ENCODE results near the gene UACA. TPM values are rescaled to one million over a fixed set of nuclear protein-coding genes. Genes with fewer than 3 reads are reported as not detected.

Gene UACA
- polyA plus RNA-seq, 1 of the 3 experiments (the other 2 are of a cell fraction), result 35.9 TPM

DNA sequence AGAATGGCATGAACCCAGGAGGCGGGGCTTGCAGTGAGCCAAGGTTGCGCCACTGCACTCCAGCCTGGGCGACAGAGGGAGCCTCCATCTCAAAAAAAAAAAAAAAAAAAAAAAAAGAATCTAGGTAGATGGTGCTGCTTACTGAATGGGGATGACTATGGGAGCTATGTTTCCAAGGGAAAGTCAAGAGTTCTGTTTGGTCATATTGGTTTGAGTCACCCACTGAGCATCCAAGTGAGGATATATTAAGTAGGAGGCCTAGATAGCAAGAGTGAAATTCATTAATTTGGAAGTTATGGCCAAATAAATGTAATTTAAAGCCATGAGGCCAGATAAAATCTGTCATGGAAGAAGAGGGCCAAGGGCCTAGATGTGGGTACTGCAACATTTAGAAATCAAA is 9.0 kb upstream of the UACA start (continued):
- TF ChIP-seq, protein P1, sequence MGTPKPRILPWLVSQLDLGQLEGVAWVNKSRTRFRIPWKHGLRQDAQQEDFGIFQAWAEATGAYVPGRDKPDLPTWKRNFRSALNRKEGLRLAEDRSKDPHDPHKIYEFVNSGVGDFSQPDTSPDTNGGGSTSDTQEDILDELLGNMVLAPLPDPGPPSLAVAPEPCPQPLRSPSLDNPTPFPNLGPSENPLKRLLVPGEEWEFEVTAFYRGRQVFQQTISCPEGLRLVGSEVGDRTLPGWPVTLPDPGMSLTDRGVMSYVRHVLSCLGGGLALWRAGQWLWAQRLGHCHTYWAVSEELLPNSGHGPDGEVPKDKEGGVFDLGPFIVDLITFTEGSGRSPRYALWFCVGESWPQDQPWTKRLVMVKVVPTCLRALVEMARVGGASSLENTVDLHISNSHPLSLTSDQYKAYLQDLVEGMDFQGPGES (IDR thresholded peaks at IDR 0.05; ENCODE audit: low read depth, low read length), result no peak

DNA sequence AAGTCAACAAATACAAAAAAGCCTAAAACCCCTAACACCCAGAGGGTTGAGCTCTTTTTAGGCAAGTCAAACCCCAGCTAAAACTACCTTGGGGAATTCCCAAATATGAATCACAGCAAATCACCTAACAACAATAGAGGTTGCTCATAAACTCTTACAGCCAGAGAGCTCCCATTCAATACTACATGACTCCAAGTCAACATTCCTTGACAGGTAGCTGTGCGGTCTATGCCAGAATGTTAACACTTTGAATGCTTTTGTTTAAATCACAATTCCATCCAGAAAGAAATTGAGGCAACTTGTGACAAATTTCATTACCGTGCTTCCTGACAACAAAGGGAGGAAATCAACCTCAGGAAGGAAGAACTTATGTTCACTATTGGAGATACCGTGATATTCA is 7.5 kb upstream of the UACA start:
- no peaks in the 10 kb centered on the region for H3K36me3 ChIP-seq (replicated peaks in 1 of 2; ENCODE audit: control insufficient read depth in 1 of 2, insufficient read depth in 2 of 2, low read length in 1 of 2)
- no peak for DNase-seq
- no peak overlapping the region for H3K27ac ChIP-seq (ENCODE audit: low read depth in 2 of 2, low read length in 1 of 2)
- H3K4me3 ChIP-seq (ENCODE audit: low read depth in 2 of 2, low read length in 1 of 2), result no peak overlapping the region
- TF ChIP-seq MEF2A (IDR thresholded peaks at IDR 0.05; ENCODE audit: borderline replicate concordance, low read depth) (no peak), MXI1 (IDR thresholded peaks at IDR 0.05; ENCODE audit: low read depth, low read length) (no peak)
- TF ChIP-seq, protein P2, sequence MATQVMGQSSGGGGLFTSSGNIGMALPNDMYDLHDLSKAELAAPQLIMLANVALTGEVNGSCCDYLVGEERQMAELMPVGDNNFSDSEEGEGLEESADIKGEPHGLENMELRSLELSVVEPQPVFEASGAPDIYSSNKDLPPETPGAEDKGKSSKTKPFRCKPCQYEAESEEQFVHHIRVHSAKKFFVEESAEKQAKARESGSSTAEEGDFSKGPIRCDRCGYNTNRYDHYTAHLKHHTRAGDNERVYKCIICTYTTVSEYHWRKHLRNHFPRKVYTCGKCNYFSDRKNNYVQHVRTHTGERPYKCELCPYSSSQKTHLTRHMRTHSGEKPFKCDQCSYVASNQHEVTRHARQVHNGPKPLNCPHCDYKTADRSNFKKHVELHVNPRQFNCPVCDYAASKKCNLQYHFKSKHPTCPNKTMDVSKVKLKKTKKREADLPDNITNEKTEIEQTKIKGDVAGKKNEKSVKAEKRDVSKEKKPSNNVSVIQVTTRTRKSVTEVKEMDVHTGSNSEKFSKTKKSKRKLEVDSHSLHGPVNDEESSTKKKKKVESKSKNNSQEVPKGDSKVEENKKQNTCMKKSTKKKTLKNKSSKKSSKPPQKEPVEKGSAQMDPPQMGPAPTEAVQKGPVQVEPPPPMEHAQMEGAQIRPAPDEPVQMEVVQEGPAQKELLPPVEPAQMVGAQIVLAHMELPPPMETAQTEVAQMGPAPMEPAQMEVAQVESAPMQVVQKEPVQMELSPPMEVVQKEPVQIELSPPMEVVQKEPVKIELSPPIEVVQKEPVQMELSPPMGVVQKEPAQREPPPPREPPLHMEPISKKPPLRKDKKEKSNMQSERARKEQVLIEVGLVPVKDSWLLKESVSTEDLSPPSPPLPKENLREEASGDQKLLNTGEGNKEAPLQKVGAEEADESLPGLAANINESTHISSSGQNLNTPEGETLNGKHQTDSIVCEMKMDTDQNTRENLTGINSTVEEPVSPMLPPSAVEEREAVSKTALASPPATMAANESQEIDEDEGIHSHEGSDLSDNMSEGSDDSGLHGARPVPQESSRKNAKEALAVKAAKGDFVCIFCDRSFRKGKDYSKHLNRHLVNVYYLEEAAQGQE (IDR thresholded peaks at IDR 0.05; ENCODE audit: low read depth, low read length), result no peak
- 73% methylated on average over 3 of the region's 3 CpGs for WGBS (ENCODE audit: low lambda C conversion rate)
- H3K79me2 ChIP-seq (ENCODE audit: insufficient read depth), result no peaks in the 10 kb centered on the region
- H3K4me1 ChIP-seq (ENCODE audit: control insufficient read depth in 1 of 2, insufficient read depth in 2 of 2, low read depth in 1 of 2, low read length in 1 of 2), result no peaks in the 10 kb centered on the region; a peak in 2 of 4 replicates
- H3K4me2 ChIP-seq, result no peak overlapping the region
- no peaks in the 10 kb centered on the region for H4K20me1 ChIP-seq (ENCODE audit: insufficient read depth)
- H3K27me3 ChIP-seq (ENCODE audit: insufficient read depth), result no peaks in the 10 kb centered on the region
- H3K9me2 ChIP-seq, result no peaks in the 10 kb centered on the region
- H3F3A ChIP-seq (replicated peaks; ENCODE audit: insufficient read depth), result peaks cover 27% of the 10 kb centered on the region
- CTCF ChIA-PET, result interaction anchor here (1.1 kb wide), 3 partner anchors 41 to 91 kb away, joined by 3 to 4 read pairs (median 3); no protein-coding TSS in a partner anchor
- H3K9ac ChIP-seq, result no peak overlapping the region
- POLR2A ChIA-PET, result no interaction called here
- H3K9me3 ChIP-seq, result no peaks in the 10 kb centered on the region
- no peak overlapping the region for H2AFZ ChIP-seq (ENCODE audit: low read depth)

DNA sequence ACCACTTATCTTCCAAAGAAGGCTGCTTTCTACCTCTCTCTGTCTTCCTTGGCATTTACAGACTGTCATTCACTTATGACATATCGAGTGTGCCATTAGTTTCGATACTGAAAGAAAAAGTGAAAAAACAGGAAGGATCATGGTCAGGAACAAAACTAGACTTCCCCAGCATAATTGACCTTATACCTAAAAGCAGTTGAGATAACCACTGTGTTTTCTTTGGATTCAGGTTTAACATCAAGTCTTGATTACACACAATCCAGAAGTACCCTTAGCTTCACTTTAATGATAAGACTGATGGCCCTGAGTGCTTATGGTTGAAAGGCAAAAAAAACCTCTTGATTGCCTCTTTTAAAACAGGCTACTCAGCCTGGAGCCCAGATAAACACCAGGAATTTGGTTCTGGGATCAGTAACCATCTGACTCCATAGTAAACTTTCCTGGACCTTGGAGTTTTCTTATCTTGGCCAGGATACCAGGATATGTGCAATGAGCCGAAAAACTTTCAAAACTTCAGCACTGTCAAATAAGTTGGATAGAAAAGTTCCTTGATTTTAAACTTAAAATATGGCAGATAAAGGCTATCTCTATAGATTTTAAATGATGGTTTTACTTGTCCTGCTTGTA is 5.0 kb upstream of the UACA start:
- no peaks in the 10 kb centered on the region for H4K20me1 ChIP-seq (ENCODE audit: insufficient read depth)
- no peak for DNase-seq
- no peak overlapping the region for H3K4me2 ChIP-seq
- H3K27ac ChIP-seq (ENCODE audit: low read depth in 2 of 2, low read length in 1 of 2), result no peak overlapping the region
- no peaks in the 10 kb centered on the region for H3K79me2 ChIP-seq (ENCODE audit: insufficient read depth)
- H3K36me3 ChIP-seq (replicated peaks in 1 of 2; ENCODE audit: control insufficient read depth in 1 of 2, insufficient read depth in 2 of 2, low read length in 1 of 2), result no peaks in the 10 kb centered on the region
- H3K9me3 ChIP-seq, result no peaks in the 10 kb centered on the region
- ChIA-PET POLR2A (no interaction called here), CTCF (interaction anchor here (1.1 to 1.4 kb wide), 3 partner anchors 19 to 1290 kb away, joined by 3 read pairs; no protein-coding TSS in a partner anchor)
- H3K9ac ChIP-seq, result no peak overlapping the region
- no peaks in the 10 kb centered on the region for H3K27me3 ChIP-seq (ENCODE audit: insufficient read depth)
- peak overlapping the region; percentile 12; the same call in 1 of the 2 replicates for H2AFZ ChIP-seq (ENCODE audit: low read depth)
- peaks cover 36% of the 10 kb centered on the region for H3F3A ChIP-seq (replicated peaks; ENCODE audit: insufficient read depth)
- TF ChIP-seq TCF12 (IDR thresholded peaks at IDR 0.05) (no peak), GABPA (IDR thresholded peaks at IDR 0.05; ENCODE audit: low read depth) (no peak), EP300 (IDR thresholded peaks at IDR 0.05; ENCODE audit: borderline replicate concordance in 1 of 2, low read depth in 1 of 2, low read length in 1 of 2) (no peak)
- peaks cover 0 to 18% of the 10 kb centered on the region in 2 experiments; a peak in 2 of 4 replicates for H3K4me1 ChIP-seq (ENCODE audit: control insufficient read depth in 1 of 2, insufficient read depth in 2 of 2, low read depth in 1 of 2, low read length in 1 of 2)
- 97% methylated on average over 3 of the region's 3 CpGs for WGBS (ENCODE audit: low lambda C conversion rate)
- no peaks in the 10 kb centered on the region for H3K9me2 ChIP-seq
- no peak overlapping the region for H3K4me3 ChIP-seq (ENCODE audit: low read depth in 2 of 2, low read length in 1 of 2)

Data from SK-N-SH (cell line).